Peyer's patch (tissue), 4 donors: ENCODE data around the gene RALGPS1.

Experiments used
- POLR2A ChIP-seq, 2 donors: fragments of 450-650 bp; IDR thresholded peaks; one replicate each; pipeline ENCODE4 v1.5.1; 2017; ENCODE audit warnings: antibody characterized with exemption in 2 of 2, mild to moderate bottlenecking in 2 of 2, moderate library complexity in 2 of 2
- TF ChIP-seq, protein P1 (sequence below), 6 experiments: fragments of 450-650 bp in 4 of 6; fragments of 200-600 bp in 2 of 6; sonication (generic) in 1 of 6; IDR thresholded peaks; one replicate each; pipeline ENCODE4 v1.5.1; 2017 to 2019; ENCODE audit warnings: antibody characterized with exemption in 6 of 6, mild to moderate bottlenecking in 3 of 6, moderate library complexity in 1 of 6

- TF ChIP-seq, protein P1, sequence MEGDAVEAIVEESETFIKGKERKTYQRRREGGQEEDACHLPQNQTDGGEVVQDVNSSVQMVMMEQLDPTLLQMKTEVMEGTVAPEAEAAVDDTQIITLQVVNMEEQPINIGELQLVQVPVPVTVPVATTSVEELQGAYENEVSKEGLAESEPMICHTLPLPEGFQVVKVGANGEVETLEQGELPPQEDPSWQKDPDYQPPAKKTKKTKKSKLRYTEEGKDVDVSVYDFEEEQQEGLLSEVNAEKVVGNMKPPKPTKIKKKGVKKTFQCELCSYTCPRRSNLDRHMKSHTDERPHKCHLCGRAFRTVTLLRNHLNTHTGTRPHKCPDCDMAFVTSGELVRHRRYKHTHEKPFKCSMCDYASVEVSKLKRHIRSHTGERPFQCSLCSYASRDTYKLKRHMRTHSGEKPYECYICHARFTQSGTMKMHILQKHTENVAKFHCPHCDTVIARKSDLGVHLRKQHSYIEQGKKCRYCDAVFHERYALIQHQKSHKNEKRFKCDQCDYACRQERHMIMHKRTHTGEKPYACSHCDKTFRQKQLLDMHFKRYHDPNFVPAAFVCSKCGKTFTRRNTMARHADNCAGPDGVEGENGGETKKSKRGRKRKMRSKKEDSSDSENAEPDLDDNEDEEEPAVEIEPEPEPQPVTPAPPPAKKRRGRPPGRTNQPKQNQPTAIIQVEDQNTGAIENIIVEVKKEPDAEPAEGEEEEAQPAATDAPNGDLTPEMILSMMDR (IDR thresholded peaks at IDR 0.05): no peak
- no peak for TF ChIP-seq POLR2A (IDR thresholded peaks at IDR 0.05)
Observed at GRCh38 chr9:127102788-127103187, 188.2 kb downstream of the RALGPS1 start.
